Hematopoietic multipotent progenitor cell treated with erythropoietin and hydrocortisone succinate and interleukin-3 and kit ligand, for 6 days (in vitro differentiated cells): ENCODE measurements around the gene KCNC1.

Source experiments
- DNase-seq: peaks from one replicate; pipeline ENCODE4 v3.0.0-alpha.2; 2015

The KCNC1 gene

GRCh38 chr11:17734418-17734911 is at the start of gene KCNC1:
Gene KCNC1, plus strand, starts transcription at chr11:17734781. Its CDS starts 1,222 bp downstream, at chr11:17736003.
- DNase-seq, result no peak

- DNase-seq, result no peak
Observed at GRCh38 chr11:17686231-17686980, 48.2 kb upstream of the KCNC1 start.

GRCh38 chr11:17687946-17688670 is 46.5 kb upstream of the KCNC1 start:
- DNase-seq, result no peak

GRCh38 chr11:17691550-17691949 is 43.0 kb upstream of the KCNC1 start:
- no peak for DNase-seq

GRCh38 chr11:17691976-17692375 is 42.6 kb upstream of the KCNC1 start:
- DNase-seq, result no peak

- DNase-seq, result no peak
Observed at GRCh38 chr11:17692931-17693330, 41.6 kb upstream of the KCNC1 start.

- no peak for DNase-seq
Observed at GRCh38 chr11:17693531-17693930, 41.0 kb upstream of the KCNC1 start.

- DNase-seq, result no peak
Observed at GRCh38 chr11:17694494-17695110, 40.0 kb upstream of the KCNC1 start.

GRCh38 chr11:17695454-17696441 is 38.8 kb upstream of the KCNC1 start:
- no peak for DNase-seq

- no peak for DNase-seq
Observed at GRCh38 chr11:17696741-17697140, 37.8 kb upstream of the KCNC1 start.

- no peak for DNase-seq
Observed at GRCh38 chr11:17697175-17697949, 37.2 kb upstream of the KCNC1 start.

GRCh38 chr11:17699147-17700114 is 35.1 kb upstream of the KCNC1 start:
- no peak for DNase-seq

GRCh38 chr11:17700991-17701390 is 33.6 kb upstream of the KCNC1 start:
- no peak for DNase-seq

- no peak for DNase-seq
Observed at GRCh38 chr11:17702876-17703275, 31.7 kb upstream of the KCNC1 start.

GRCh38 chr11:17703951-17704350 is 30.6 kb upstream of the KCNC1 start:
- peak; percentile 31 for DNase-seq

GRCh38 chr11:17707830-17708229 is 26.8 kb upstream of the KCNC1 start:
- no peak for DNase-seq

- no peak for DNase-seq
Observed at GRCh38 chr11:17711836-17712235, 22.7 kb upstream of the KCNC1 start.

- DNase-seq, result no peak
Observed at GRCh38 chr11:17713851-17714250, 20.7 kb upstream of the KCNC1 start.

GRCh38 chr11:17714356-17714854 is 20.2 kb upstream of the KCNC1 start:
- DNase-seq, result no peak

- DNase-seq, result no peak
Observed at GRCh38 chr11:17714870-17715269, 19.7 kb upstream of the KCNC1 start.
